ENCODE measurements around the gene FGF9.

The FGF9 gene

DNA sequence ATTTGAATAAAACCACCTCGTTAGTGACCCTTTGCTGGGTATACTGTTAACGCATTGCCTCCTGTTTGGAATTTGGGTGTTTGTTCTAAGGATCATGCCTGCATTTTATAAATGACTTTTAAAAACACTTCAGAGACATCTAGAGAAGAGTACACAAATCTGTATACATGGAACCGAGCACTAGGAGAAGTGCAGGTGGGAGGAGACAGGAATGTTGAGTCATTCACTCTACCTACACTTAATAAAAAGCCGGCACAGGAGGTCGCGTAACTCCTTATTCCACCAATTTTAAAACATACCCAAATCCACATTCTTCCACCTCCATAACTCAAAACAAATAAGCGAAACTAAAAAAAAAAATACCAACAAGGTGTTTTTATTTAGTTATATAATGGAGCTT is 48.6 kb downstream of the FGF9 start:
- DNase-seq = no peak

DNA sequence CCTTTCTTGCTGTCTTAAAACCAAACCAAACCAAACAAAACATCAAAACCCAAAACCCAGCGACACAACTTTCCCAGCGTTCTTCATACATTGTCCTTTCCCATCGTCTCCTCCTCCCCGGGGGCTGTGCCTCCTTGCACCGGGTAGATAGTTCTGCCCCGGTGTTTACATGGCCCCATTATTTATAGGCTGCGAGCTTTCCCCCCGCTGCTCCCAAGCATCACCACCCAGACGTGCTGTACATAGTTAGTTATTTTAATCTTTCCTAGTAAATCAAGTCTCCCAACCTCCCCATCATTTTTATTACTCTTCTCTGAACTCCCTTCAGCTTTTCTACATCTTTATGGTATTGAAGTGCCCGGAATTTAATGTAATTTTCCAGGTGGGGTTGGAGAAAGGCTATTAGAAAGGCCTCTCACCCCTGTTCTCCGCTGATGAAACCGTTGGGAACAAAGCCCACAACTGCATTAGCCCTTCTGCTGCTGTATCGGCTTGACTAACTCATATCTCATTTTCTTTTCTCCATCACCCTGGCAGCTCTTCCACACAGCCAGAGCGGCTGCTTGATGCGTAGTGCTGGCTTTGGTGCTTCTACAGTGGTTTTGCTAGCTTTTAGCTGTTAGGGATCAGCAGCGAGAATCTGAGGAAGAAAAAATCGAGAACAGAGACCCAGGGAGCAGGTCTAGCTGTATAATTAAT is 53.1 kb downstream of the FGF9 start:
- DNase-seq = no peak

DNA sequence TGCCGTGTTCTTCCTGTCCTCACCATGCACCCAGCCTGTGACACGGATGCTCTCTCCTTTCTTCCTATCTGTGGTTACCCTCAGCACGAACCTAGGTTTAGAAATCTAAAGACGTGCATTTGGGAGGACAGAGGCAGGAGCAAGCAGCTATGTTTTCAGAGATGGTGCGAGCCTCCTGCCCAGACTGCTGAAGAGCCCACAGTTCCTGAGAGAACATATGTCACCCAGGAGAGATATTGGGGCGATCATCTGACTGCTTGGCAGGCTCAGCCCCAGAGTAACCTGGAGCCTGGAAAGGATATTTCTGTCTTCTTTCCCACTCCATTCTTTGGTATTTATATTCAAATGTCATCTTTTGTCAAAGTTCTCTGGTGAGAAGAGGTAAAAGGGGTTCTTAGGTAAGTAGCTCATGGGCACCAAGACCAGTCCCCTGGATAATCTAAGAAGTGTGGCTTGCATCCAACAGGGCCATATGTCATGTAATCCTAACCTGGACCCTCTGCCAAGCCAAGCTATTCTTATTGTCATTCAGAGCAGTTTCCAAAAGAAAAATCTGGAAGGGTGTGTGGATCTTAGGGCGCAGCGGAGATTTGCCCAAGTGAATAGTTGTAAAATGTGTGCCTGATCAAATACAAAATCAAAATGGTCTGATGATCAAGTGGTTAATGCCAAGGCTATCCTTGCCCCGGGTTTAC is 59.5 kb downstream of the FGF9 start:
- no peak for DNase-seq

DNA sequence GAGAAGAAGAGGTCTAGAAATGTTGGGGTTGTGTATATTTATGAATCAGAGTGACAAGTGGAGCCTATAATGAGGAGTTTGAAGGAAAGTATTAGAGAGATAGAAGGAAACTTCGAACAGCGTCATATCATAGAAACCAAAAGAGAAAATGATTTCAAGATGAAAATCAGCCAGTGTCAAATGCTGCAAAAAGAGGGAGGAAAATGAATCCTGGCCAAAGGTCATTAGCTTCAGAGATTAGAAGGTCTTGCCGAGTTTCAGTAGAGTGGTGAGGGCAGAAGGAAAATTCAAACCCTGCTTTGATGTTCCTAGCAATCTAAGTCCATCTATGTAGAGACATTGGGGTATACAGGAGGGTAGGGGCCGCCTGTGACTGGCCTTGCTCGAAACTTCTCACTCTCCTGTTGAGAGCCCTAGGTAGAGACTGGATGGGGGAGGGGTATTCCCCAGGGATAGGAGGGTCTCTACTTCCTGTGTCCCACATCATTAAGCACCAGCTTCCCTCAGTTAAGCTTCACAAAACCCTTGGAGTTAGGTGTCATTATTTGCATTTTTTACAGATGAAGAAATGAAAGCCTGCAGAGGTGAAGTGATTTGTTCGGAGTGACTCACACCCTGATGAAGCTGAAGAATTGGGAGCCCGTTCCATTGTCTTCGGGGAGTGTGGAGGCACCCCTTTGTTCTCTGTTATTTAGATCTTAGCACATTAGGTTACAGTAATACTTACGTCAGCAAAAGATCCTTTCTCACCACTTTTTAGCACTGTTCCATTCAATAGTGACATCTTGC is 62.8 kb downstream of the FGF9 start:
- no peak for DNase-seq

DNA sequence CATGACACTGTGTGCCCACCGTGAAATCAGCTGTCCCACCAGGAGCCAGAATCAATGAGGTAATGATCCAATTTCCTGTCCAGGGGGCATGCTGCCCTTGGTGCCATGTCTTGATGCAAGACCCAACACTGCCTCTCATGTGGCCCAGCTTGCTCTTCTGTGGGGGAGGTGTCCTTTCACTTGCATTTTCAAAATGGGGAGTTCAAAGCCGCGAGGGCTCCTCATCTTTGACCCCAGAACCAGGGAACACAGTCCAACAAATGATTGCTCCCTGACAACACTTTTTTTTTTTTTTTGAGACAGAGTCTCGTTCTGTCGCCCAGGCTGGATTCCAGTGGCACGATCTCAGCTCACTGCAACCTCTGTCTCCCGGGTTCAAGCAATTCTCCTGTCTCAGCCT is 64.1 kb downstream of the FGF9 start:
- DNase-seq = no peak

DNA sequence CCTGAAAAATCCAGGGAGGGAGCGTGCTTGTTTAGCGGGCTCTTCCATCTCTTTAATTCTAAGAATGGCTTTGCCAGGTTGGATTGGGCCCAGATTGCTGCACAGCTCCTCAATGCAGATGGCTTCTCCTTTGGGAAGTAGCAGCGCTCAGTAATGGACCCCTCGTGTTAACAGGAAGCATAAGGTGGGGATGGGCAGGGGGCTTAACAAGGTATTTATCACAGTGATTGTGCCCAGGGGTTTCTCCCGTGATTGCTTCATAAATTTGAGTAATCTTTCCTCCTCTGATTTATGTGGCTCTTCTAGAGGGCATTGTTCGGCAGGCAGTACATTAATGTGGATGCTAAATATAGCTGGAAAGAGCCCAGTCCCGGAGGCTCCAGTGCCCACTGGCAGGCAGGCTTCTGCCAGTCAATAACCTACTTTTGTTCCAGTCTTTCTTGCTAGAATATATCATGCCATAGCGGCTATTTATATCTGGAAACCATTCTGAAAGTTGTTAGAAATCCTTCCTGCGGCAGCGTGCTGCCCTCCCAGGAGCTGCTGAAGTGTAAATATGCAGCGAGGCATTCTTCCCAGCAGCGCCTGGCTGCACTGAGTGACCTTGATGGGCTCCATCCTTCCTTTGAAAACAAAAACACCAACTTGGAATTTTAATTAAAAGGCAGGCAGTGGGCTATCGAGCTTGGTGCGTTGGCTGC is 65.0 kb downstream of the FGF9 start:
- no peak for DNase-seq

DNA sequence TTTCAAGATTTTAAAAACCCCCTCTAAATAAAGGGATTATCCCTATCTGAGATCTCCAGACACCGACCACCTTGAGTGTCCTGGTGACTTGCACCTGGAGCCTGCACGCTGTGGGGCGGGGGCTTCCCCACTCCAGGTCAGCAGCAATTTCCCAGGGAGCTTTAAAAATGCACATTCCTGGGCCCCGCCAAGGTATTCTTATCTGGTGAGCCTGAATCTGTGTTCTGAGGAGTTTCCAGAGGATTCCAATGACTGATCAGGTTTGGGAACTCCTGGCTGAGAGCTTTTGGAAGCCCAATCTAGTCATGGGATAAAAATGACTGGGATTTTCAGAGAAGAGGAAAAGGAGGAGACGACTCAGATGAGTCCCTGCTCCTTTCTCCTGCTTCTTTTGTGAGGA is 66.1 kb downstream of the FGF9 start:
- no peak for DNase-seq

DNA sequence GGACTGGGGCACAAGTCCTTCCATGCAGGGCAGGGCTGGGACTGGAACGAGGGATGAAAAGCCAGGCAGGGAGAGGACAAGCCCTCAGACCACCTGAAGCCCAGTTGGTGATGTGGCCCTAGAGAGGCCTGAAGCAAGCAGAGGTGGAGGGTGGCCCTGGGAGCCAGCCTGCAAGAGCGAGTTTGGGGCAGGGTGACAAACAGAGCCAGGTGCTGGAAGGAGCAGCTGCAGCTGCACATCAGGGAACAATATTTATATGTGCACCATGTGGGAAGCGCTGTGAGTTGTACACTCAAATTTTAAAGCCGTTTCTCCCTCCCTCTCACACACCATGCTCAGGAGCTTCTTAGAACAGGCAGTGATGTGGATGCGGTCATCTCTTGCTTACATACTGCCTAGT is 67.8 kb downstream of the FGF9 start:
- DNase-seq = no peak

DNA sequence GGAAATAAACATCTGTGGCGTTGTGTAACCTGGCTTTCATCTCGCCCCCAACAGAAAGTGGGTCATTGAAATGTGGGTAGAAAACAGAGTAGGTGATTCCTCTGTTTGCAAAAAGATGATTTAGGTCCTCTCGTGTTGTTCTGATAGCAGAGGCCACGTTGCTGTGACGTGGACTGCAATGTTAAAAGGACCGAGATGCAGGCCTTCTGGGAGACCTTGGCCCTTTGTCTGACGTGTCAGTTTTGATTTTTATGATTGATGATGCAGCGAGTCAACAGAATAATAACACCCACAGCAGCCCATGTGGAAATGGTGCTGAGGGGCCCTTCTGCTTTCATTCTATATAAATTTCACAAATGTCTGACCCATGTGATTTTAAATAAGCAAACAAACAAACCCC is 68.9 kb downstream of the FGF9 start:
- DNase-seq = no peak

DNA sequence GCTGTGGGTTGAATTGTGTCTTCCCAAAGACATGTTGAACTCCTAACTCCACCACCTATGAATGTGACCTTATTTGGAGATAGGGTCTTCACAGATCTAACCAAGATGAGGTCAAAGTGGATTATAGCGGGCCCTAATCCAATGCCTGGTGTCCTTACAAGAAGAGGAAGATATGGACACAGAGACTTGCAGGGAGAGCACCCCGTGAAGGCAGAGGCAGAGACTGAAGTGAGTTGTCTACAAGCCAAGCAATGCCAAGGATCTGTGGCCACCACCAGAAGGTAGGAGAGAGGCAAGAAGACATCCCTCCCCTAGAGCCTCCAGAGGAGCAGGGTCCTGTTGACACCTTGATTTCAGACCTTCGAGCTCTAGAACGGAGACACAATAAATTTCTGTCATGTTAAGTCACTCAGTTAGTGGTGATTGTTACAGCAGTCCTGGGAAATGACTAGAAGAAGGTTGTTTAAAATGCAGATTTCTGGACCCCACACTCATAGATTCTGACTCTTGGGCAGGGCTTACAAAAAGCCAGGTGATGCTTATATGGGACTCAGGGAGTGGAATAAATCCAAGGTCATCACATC is 70.6 kb downstream of the FGF9 start:
- no peak for DNase-seq

DNA sequence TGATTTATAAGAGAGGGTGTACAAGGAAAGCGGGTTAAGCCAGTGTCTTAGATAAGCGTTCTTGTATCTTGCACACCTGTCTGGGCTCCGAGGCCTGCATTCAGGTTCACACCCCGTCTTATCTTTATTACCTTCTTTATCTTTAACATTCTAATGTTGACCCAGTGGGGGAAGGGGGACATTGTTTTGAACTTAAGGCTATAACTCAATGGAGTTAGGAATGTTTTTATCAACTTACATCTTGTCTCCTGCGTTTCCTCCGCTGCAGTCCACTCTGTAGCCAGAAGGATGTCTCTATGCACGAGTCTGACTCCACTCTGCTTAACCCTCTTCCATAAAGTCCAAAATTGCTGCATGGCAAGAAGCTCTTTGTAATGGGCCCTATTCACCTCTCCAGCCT is 71.2 kb downstream of the FGF9 start:
- DNase-seq = no peak

DNA sequence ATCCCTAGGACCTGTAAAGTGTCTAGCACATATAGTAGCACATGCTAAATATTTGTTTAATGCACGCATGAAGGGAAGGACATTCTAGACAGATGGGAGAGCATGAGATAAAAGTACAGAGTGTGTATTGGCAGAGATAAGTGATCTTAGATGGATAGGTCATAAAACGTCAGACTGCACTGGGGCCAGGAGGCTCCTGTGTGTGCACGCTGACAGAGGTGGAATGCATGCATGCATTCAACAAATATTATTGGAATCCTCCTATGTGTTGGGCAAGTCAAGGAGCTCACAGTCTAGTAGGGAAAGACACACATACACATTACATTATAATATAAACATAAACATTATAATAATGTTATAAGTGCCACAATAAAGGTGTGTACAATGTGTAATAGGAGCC is 73.3 kb downstream of the FGF9 start:
- no peak for DNase-seq

GRCh38 chr13:21745307-21745706 is 74.4 kb downstream of the FGF9 start:
- peak; percentile 12 for DNase-seq

DNA sequence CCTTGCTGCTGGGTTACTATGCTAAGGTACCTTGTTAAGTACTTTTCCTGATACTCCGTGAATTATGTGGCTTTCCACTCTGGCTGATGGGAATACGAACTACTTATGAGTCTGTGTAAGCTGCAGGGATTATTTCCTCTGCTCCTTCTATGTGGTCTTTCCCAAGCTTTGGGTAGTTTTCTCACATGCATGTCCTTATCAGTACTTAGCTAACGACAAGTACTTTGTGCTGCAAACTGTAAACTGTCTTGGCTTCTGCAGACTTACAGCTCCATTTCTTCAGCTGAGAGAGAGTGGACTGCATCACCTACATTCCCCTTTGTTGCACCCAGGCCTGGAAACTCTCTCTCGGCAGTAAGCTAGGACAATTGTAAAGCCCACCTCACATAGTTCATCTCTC is 76.6 kb downstream of the FGF9 start:
- no peak for DNase-seq

GRCh38 chr13:21748166-21748565 is 77.3 kb downstream of the FGF9 start:
- DNase-seq = no peak

GRCh38 chr13:21749410-21749809 is 78.5 kb downstream of the FGF9 start:
- no peak for DNase-seq

GRCh38 chr13:21752501-21752900 is 81.6 kb downstream of the FGF9 start:
- no peak for DNase-seq

DNA sequence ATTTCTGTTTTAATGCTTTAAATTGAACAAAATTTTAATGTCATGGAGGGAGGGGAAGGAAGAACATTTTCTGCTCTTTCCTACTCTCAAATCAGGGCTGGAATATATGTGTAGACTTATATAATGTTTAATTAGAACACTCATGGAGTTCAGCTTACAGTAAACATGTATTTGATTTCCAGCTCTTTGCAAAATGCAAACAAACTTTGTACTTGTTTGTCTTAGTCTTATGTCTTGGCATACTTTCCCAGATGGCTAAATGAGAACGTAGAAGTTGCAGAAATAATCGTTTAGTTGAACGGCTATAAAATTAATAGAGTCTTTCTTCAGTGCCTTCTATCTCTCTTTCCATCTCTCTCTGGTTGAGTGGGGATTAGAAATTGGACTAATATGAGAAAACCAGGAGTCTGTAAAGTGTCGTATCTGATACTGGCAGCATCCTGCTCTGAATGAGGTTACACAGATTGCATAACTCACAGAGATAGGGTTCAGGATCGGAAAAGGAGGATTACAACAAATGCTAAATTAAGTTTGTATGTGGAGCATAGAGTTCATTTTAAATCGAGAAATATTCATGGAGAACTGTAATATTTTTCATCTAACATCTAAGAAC is 82.3 kb downstream of the FGF9 start:
- no peak for DNase-seq
